Stimulated activated CD8-positive, alpha-beta memory T cell treated with anti-CD3 and anti-CD28 coated beads, Interleukin-7, amount 100 ng/mL, for 48 hours (primary cell): Measurements from ENCODE around the gene POC5.

Experiments used
- DNase-seq, 2 donors: peaks; one replicate each; pipeline ENCODE4 v3.0.0-alpha.2; 2020; ENCODE audit warnings: low read depth in 1 of 2; ENCODE audit errors: extremely low read depth in 1 of 2

POC5 gene

GRCh38 chr5:75662061-75662460 lies 55.2 kb downstream of the POC5 start:
- DNase-seq, result no peak

GRCh38 chr5:75660678-75661465 lies 56.4 kb downstream of the POC5 start:
- no peak for DNase-seq

- DNase-seq, result no peak
Measured at GRCh38 chr5:75659791-75660450, 57.3 kb downstream of the POC5 start.

- DNase-seq, result no peak
Measured at GRCh38 chr5:75656311-75657003, 60.8 kb downstream of the POC5 start.

GRCh38 chr5:75654693-75655295 lies 62.4 kb downstream of the POC5 start:
- DNase-seq, result no peak

GRCh38 chr5:75653521-75653920 lies 63.7 kb downstream of the POC5 start:
- DNase-seq, result no peak

GRCh38 chr5:75651575-75652238 lies 65.5 kb downstream of the POC5 start:
- no peak for DNase-seq

GRCh38 chr5:75648712-75649111 lies 68.5 kb downstream of the POC5 start:
- no peak for DNase-seq

- DNase-seq, result no peak
Measured at GRCh38 chr5:75640826-75641225, 76.4 kb downstream of the POC5 start.

- DNase-seq, result no peak
Measured at GRCh38 chr5:75640395-75640794, 76.8 kb downstream of the POC5 start.

GRCh38 chr5:75639535-75640311 lies 77.5 kb downstream of the POC5 start:
- DNase-seq, result no peak

GRCh38 chr5:75637949-75638348 lies 79.3 kb downstream of the POC5 start:
- no peak for DNase-seq

- no peak for DNase-seq
Measured at GRCh38 chr5:75632321-75632720, 84.9 kb downstream of the POC5 start.

- no peak for DNase-seq
Measured at GRCh38 chr5:75630875-75631274, 86.4 kb downstream of the POC5 start.

- no peak for DNase-seq
Measured at GRCh38 chr5:75627801-75628200, 89.4 kb downstream of the POC5 start.

GRCh38 chr5:75626959-75627358 lies 90.3 kb downstream of the POC5 start:
- DNase-seq, result no peak
